ENCODE data around the gene AOAH.

- TF ChIP-seq CTCF (IDR thresholded peaks at IDR 0.05) (no peak), POLR2A (IDR thresholded peaks at IDR 0.05) (no peak)
Observed at GRCh38 chr7:36620166-36620708, 104.1 kb downstream of the AOAH start.

Data from heart left ventricle (tissue), 13 donors.